H1 (cell line): ENCODE results near the gene ADAMTS14.

ENCODE experiments used
- CTCF ChIP-seq, 3 experiments: IDR thresholded peaks; 1 replicate in 2 of 3; 2 replicates in 1 of 3; pipeline versions ENCODE4 v1.5.1 to v1.6.1; 2011; ENCODE audit warnings: low read length in 3 of 3, mild to moderate bottlenecking in 3 of 3, inconsistent platforms in 2 of 3, low read depth in 1 of 3, moderate library complexity in 1 of 3; ENCODE audit not compliant: insufficient read depth in 1 of 3; ENCODE audit errors: control extremely low read depth in 1 of 3
- EP300 ChIP-seq, 2 experiments: IDR thresholded peaks; 1 replicate in 1 of 2; 2 replicates in 1 of 2; pipeline ENCODE4 v1.6.1; 2011 to 2012; ENCODE audit warnings: low read depth in 2 of 2, low read length in 2 of 2, mild to moderate bottlenecking in 2 of 2, borderline replicate concordance in 1 of 2, inconsistent platforms in 1 of 2, moderate library complexity in 1 of 2
- EZH2 ChIP-seq: fragments of 200-600 bp; sonication (generic); IDR thresholded peaks from 2 replicates; pipeline ENCODE4 v1.7.1; 2012; ENCODE audit warnings: low read depth, mild to moderate bottlenecking, moderate library complexity, low read length, inconsistent platforms; ENCODE audit not compliant: severe bottlenecking
- FOSL1 ChIP-seq: IDR thresholded peaks from 2 replicates; pipeline ENCODE4 v1.6.1; 2011; ENCODE audit warnings: mild to moderate bottlenecking, low read depth, low read length, moderate library complexity; ENCODE audit not compliant: insufficient read depth
- GTF2F1 ChIP-seq: IDR thresholded peaks from 2 replicates; pipeline ENCODE4 v1.6.1; 2012; ENCODE audit warnings: low read depth, low read length, improper control_type of control experiment, borderline replicate concordance
- MAX ChIP-seq: IDR thresholded peaks from 2 replicates; pipeline ENCODE4 v1.6.1; 2012; ENCODE audit warnings: inconsistent platforms
- POLR2A ChIP-seq, 2 experiments: IDR thresholded peaks; 1 replicate in 1 of 2; 2 replicates in 1 of 2; pipeline ENCODE4 v1.6.1; 2011; ENCODE audit warnings: low read depth in 2 of 2, low read length in 2 of 2, mild to moderate bottlenecking in 2 of 2; ENCODE audit errors: control extremely low read depth in 1 of 2
- POLR2AphosphoS5 ChIP-seq: IDR thresholded peaks from 2 replicates; pipeline ENCODE4 v1.6.1; 2011; ENCODE audit warnings: low read depth, low read length
- RAD21 ChIP-seq, 2 experiments: IDR thresholded peaks in 1 of 2; conservative IDR thresholded peaks in 1 of 2; 2 replicates each; pipeline ENCODE4 v1.6.1; 2011; ENCODE audit warnings: low read depth in 2 of 2, low read length in 2 of 2, improper control_type of control experiment in 1 of 2, inconsistent platforms in 1 of 2, mild to moderate bottlenecking in 1 of 2, moderate library complexity in 1 of 2
- RFX5 ChIP-seq: IDR thresholded peaks from 2 replicates; pipeline ENCODE4 v1.6.1; 2011; ENCODE audit warnings: low read depth, low read length, improper control_type of control experiment, borderline replicate concordance
- TBP ChIP-seq: IDR thresholded peaks from 2 replicates; pipeline ENCODE4 v1.6.1; 2011; ENCODE audit warnings: low read depth, low read length, improper control_type of control experiment
- YY1 ChIP-seq: IDR thresholded peaks from 2 replicates; pipeline ENCODE4 v1.6.1; 2011; ENCODE audit warnings: low read depth, mild to moderate bottlenecking, low read length
- ZNF274 ChIP-seq: IDR thresholded peaks from 2 replicates; pipeline ENCODE4 v1.7.0; 2012; ENCODE audit warnings: low read length, borderline replicate concordance; ENCODE audit errors: extremely low read depth

- TF ChIP-seq CTCF (IDR thresholded peaks at IDR 0.05; ENCODE audit: control extremely low read depth in 1 of 3, insufficient read depth in 1 of 3, low read depth in 1 of 3, low read length in 3 of 3) = no peak
- no peak for TF ChIP-seq EP300 (IDR thresholded peaks at IDR 0.05; ENCODE audit: borderline replicate concordance in 1 of 2, low read depth in 2 of 2, low read length in 2 of 2)
- no peak for TF ChIP-seq FOSL1
- TF ChIP-seq POLR2A (IDR thresholded peaks at IDR 0.05; ENCODE audit: control extremely low read depth in 1 of 2, low read depth in 2 of 2, low read length in 2 of 2) = no peak
- no peak for TF ChIP-seq MAX
- TF ChIP-seq RFX5 = no peak
- TF ChIP-seq YY1 = no peak
- no peak for TF ChIP-seq POLR2AphosphoS5
- TF ChIP-seq EZH2 = no peak
- TF ChIP-seq ZNF274 = no peak
- no peak for TF ChIP-seq GTF2F1
- TF ChIP-seq RAD21 (IDR thresholded peaks at IDR 0.05 in 1 of 2, conservative IDR thresholded peaks at IDR 0.05 in 1 of 2; ENCODE audit: low read depth in 2 of 2, low read length in 2 of 2) = no peak
- TF ChIP-seq TBP = no peak
Measured at GRCh38 chr10:70656489-70656888, 15.8 kb upstream of the ADAMTS14 start.
